Epidermal melanocyte (primary cell): Measurements from ENCODE around the gene PARD3B.

Source experiments
- DNase-seq: peaks from one replicate; pipeline ENCODE4 v3.0.0; 2011; ENCODE audit warnings: low spot score; ENCODE audit not compliant: insufficient read length

Gene PARD3B

DNA sequence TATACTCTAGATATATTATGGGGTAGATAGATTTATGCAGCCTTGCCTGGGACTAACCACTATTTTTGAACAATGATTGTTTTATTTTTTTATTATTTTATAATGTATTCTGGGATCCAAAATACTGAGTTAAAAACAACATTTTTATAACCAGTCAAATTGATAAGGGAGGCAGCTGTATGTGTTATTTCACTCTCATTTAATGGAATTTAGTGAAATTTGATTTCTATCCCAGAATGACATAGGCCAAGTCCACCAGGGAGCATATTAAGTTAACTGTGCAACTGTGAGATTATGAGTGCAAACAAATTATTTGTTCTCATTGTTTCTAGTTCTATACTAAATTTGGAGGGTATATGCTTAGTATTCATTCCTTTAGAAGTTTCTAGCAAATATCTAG, 583.5 kb downstream of the PARD3B start:
- DNase-seq, result no peak

DNA sequence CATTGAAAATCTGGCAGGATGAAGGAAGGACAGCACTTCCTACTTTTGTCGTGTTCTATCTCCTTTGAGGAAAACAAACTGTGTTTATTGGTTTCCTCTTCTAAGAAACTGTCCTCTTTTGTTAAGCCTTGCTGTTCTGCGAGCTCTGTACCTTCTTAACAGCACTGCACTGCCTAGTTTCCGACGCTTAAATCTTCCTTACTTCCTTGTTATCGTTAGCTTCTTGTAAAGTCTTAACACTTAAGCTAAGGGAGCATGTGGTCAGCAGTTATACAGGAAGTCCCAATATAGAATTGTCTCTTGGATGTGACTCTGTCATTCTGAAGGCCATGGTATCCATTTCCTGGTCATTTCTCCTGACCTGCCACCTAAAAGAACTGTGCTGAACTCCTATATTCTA, 584.3 kb downstream of the PARD3B start:
- DNase-seq, result no peak

DNA sequence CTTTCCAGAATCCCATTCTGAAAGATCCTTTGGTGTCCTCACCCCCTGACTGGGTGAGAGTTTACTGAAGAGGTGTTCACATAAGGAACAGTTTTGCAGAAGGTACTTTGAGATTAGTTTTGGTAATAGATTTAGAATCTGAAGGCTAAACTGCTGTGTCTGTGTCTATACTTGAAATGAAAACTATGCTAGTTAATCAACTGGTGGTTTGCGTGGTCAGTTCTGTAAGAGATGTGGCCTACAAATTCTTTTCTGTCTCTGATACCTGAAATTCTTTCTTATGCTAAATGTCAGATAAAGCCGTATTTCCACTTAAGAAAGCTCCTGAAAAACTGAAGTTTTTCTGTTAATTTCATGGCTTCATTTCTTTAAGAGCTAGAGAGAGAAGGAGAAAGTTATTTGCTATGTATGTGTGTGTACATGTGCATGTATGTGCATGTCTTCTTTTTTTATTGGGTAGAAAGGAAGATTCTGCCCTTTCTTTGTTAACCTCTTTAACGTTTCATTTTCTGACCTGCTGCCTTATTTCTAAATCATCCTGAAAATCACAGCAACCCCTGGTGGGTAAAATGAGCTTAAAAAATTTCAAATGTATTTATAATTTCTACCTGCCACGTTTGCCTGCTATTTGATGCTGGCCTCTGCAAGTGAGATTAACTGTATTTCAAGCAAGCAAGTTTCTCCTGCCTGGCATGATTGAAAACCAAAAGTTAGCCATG, 585.0 kb downstream of the PARD3B start:
- no peak for DNase-seq

DNA sequence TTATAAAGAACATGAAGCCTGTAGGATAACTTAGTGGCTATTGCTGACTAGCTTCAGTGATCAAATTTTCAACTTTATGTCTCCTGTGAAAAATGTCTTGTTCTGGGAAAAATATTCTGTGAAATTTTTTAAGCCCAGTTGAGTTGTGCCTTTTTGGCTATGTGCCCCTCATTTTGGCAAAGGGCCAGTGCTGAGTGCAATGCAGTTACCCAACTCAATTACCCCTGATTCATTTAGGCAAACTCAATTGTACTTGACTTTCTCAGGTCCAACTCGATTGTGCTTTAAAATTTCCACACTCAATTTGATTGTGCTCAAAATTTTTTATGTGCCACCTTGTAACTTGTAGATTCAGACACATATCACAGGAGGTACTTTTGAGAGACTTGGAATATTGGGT, 588.3 kb downstream of the PARD3B start:
- no peak for DNase-seq

DNA sequence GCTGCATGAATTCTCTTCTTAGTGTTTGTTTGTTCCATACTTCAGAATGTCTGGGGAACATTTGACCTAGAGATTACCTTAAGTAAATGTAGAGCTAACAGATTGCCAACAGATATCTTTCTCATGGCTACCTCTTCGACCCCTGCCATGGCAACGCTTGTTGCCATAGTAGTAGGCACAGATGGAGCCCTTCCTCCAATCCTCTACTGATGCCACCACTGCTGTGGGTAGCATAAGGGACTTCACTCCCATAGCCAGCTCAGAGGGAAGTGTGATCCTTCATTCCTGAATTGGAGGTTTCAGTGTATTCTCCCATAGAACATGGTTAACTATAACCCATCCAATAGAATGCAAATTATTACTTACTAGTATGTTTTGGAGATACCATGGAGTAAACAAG, 593.5 kb downstream of the PARD3B start:
- DNase-seq, result no peak

DNA sequence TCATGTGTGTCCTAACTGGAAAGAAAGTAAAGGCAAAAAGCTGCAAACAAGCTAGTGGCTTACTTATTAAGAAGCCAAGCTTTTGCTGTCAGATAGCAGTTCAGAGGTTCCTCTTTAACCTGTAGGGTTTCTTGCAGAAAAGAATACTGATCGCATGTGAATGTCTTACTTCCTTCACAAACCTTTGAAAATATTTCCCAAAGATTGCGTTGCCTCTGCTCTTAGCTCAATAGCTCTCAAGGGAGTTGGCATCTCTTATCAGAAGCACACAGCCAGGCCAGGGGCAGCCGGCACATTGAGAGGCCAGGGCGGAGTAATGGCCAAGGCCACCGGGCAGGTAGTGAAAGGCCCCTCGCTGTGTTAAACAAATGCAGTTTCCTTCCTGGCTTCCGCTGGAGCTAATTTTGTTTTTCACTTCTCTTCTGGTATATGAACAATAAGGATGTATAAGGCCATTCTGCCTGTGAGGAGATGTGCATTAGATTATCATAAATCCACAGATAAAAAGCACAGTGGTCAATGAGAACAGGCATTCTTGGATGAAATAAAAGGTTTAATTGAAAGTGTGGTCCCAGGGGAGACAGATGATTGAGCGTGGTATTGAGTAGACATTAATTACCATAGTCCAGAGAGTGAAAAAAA, 594.7 kb downstream of the PARD3B start:
- no peak for DNase-seq

DNA sequence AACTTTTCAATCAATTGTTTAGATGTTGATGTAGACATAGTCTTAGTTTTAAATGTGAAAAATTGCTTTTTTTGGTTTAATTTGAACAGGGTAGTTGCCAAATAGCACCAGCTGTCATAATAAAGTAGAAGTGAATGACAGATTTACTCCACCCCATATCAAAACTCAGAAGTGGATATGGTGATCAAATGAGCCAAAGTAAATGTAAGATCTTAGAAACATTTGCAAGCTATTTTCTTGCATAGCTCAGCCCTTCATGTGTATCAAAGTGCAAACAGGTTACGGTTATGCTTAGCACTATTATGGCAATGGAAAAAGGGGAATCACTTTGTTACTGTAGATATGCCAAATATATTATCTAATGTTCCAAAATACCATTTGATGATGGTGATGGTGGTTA, 596.1 kb downstream of the PARD3B start:
- no peak for DNase-seq

DNA sequence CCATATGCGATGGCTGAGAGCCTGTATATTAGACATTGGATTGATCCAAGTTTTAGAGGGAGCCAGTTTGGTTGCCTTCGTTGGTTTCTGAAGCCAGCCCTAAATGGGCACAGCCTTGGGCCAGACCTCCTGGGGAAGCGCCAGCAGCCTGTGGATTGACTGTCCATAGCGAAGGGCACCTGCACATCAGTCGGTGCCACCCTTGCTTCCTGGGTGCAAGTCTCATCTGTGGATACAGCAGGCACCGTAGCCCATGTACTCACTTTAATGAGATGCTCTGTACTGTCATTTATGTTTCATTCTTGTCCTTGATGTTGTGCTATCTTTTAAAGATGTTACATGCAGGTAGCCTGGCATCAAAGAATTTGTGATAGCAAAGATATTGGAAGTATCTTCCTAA, 600.6 kb downstream of the PARD3B start:
- DNase-seq, result no peak

DNA sequence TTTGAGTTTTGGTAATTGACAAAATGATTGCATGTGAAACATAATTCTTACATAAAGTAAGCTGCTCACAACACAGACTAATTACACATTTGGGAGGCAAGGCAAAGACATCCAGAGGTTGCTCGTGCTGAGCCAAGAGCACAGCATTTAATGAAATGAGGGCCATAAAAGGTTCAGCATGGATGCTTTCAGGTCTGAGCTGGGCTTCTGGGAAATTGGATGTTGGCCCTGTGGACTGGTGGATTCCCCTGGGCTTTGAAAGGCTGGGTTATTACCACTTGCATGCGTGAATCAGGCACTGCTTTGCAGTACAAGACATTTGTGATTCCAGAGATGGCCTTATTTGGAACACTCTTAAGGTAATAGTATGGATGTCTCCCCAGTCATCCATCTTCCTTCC, 603.5 kb downstream of the PARD3B start:
- no peak for DNase-seq

DNA sequence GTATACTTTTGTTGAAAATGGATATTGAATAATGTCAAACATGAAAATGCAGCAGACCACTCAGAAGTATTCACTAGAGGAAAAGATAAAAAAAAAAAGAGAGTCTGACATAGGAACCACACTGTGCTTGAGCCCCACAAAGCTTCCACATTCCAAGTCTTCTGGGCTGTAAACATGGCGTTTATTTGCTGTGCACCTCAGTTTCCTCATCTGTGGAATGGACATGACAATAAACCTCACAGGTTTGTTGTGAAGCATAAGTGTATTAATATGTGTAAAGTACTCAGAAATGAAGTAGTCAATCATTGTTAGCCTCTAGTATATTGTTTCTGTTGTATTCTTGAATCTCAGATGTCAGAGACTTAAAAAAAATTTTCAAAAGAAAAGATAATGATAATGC, 611.2 kb downstream of the PARD3B start:
- no peak for DNase-seq

DNA sequence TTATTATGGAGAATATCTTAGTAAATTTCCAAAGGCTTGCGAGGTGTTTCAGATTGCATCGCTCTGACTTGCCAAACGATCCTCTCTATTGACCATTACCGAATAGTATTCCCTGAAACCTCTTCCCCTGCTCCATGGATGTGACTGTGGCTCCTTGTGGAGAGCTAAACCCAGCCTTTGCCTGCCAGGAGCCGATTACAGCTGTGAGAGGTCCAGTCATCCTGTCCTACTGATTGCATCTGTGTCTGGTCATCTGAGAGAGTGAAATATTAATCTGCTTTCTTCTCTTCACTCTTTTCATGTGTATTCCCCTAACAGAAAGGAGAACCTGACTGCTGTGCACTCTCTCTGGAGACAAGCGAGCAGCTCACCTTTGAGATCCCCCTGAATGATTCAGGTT, 613.1 kb downstream of the PARD3B start:
- DNase-seq, result no peak

DNA sequence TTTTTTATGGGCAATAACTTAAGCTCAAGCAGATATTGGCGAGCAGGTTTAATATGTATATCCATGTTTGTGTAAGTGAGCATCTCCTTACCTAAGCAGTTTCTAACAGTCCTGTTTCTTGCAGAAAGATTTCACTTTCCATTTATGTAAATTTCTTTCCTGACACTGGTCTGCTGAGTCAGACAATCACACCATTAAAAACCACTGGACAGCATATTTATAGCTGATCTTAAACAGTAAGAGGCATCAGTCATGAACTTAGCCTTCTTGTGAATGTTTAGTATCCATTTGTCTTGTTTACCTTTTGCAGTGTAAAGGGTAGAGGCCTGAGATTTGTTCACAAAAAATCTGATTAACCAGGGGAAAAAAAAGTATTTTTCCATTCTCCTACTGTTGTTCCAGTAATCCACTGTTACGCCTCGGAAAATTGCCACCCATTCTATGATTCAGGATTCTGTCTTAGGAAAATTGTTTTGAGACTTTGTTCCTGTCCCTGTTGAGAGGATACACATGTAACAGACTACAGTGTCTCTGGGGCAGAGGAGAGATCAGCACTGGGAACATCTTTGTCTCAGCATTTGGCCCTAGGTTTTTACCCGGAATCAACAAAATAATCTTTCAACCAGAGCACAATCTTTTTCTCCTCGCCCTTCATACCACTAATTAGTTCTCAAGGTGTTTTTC, 616.0 kb downstream of the PARD3B start:
- no peak for DNase-seq

DNA sequence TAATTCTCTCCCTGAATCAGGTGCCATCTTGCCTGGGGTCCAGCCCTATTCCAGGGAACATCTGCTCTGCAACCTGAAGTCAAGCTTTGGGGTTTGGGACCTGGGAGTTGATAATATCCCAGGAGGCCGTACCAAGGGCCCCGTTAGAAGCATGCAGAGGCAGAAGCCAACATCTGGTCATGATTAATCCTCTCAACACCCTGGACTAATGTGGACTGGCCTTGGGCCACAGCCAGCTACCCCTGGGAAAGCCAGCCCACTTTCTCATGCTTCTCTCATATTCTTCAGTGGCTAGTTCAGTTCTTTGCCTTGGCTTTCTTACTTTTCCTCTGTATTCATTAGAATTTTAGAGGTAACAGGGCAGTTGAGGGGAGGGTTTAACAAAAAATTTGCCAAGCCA, 621.5 kb downstream of the PARD3B start:
- no peak for DNase-seq

DNA sequence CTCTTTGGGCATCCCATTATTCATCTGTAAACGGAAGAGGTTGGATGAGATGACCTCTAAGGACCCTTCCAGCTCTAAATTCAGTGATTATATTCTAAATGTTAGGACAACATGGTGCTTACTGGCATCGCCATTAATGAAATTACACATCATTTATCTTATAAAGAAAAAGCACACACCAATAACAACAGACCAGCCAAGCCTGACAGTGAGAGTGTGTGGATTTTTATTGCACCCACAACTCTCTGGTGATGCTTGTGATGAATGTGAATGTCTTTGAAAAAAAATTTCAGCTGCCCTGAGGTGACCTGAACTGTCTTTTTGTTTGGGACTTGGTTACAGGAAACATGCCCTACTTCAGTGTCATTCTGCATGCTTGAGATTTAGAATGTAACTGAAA, 623.7 kb downstream of the PARD3B start:
- DNase-seq, result no peak

DNA sequence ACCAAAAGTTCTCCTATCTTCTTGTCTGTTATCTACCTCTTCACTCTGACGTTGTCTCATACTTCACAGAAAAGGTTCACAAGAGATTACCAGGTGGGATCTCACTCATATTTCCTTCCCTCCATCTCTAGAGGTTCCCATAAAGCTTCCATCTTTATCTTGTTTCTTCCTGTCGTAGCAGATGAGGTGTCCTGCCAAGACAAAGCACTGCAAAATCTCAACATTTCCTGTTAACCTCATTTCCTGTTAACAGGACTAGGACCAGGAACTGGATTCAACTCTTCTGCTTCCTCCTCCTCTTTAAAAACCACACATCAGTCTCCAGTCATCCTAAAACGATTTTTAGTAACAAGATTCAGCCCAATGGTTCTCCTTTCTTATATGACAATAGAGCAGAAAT, 624.2 kb downstream of the PARD3B start:
- no peak for DNase-seq

DNA sequence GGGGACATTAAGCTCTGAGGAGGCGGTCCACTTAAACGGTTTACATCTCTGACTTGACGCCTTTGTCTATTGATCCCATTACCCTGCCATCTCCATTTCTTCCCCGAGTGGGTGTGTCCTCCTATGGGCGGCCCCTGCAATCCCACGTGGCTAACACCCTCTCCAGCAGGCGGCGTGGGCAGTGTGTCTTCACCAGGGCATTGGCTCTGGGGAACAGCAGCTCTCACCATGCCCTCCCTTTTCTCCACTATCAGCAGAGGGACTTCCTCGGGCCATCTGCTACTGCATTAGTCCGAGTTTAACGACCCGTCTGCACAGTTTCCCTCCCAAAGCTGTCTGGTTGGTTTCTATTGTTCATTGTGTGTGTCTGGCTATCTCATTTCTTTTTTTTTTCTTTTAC, 625.1 kb downstream of the PARD3B start:
- no peak for DNase-seq

DNA sequence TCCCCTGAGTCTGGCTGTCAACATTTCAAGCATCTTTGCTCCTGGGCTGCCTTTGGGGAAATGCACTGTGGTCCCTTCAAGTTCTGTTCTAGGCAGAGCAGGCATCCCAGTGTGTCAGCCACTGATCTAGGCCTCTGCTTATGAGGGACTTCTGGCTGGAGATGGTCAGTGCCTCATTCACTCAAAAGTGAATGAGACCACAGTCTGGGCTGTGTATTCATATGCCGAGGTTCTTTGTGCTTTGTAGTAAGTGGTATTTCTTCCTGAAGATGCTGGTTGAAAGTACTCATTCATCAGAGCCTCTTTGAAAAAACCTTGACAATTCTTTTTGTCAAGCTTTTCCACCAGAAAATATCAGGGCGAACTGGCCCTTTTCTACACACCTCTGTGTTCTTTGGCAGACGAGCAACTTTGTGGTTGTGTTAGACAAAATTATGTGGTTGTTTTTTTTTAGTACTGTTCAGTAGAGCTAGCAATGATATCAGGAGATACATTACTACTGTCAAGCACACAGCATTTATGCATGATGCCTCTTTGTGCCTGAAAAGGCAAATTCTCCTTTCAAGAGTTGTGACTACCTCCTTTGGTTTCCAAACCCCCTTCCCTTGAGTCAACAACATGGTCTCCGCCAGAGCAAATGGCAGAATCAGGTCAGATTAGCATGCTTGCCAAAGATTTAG, 626.1 kb downstream of the PARD3B start:
- no peak for DNase-seq

DNA sequence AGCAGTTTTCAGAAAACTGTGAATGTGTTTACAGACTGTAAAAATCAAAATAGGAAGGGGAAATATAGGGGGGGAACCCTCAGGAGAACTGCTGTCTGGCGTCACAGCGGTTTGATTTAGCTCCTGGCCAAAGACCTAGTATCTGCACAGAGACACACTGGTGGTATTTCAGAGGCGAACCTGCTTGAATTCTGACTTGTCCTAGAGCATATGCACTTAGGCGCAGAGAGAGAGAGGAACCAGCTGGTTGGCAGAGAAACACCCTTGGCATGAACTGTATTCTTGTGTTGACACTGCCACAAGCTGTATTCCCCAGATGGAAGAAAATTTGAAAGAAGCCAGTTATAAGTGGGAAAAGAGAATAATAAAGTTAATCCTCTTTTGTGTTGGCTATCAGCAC, 630.6 kb downstream of the PARD3B start:
- no peak for DNase-seq

DNA sequence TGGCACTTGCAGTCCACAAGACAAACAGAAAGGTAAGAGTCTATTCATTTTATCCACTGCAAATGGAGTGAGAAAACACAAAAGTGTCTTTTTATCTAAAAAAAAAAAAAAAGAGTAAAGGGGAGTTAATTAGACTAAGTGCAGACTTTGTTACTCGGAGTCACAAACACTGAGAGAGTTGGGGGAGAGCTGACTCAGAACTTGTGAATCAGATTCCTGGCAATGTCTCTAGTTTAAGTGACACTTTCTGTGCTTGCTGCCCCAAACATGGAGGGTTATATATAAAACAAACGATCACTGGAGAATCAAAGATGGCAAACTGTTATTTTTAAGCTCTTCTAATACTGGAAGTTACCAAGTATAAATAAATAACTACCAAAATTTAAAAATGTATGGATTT, 631.3 kb downstream of the PARD3B start:
- no peak for DNase-seq

DNA sequence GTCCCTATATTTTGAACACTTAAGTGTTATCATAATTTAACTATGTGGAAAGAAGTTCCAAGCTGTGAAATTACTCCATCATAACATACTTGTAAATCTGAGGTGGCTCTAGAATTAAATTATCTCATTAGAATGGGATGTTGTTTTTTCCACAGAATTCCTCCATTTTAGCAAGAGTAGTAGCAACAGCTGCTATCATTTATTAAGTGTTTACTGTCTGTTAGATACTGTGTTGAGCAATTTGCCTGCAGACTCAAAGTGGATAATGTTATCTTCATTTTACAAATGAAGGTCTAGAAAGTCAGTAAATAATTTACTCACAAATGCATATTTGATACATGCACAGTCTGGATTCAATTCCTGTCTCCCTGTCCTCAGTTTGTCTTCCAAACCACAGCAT, 632.3 kb downstream of the PARD3B start:
- no peak for DNase-seq

DNA sequence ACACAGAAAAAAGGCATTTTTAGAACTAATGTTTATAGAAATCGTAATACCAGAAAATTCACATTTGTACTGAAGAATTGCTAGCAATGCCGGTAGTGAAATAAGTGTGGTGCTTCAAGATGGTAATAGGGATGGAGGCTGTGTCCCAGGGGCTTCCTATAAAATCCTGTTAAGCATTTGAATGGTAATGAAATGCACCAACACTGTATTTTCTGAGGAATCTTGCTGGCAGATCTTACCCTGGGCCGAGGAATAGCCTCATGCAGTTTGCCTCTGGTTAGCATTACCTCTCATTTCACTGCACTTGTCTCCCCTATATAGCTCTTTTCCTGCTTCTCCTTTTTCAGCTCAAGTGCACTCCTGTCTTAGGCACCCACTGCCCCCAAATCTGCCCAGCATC, 635.5 kb downstream of the PARD3B start:
- no peak for DNase-seq

DNA sequence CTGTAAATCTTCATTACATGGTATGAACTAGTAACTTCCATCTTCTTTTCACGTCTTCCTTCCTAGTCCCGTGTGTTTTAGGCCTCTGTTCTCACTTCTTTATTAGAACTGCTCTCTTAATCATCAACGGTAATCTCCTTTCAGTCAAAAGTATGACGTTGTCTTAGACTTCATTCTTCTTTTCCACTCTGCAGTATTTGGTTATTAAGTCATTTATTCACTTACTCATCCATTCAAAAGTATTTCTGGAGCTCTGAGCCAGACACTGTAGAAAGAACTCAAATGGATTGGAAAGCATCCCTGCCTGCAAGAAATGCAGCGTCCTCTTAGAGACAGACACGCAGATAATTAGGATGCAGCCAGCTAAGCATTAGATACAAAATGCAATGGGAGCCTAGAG, 642.5 kb downstream of the PARD3B start:
- DNase-seq, result no peak
